Psoas muscle (tissue), 8 donors: ENCODE results near the gene UPK3BL1. TPM values are rescaled to one million over a fixed set of nuclear protein-coding genes. Genes with fewer than 3 reads are reported as not detected.
A peak's percentile ranks its signal among the peaks of the same experiment; 100 is the strongest.
"Not testable (repeated sequence)": the region's sequence is repeated elsewhere in the genome, so short reads cannot be mapped to it uniquely, and the experiment has no call there.

Experiments
- ATAC-seq, 4 donors: fragments of 200-7000 bp; cut with Tn5 transposase; one replicate each; pipeline ENCODE4 v1.9.1; 2020; ENCODE audit warnings: moderate library complexity in 3 of 4, mild to moderate bottlenecking in 2 of 4
- DNase-seq, 2 donors: peaks; one replicate each; pipeline ENCODE4 v3.0.0-alpha.2; 2020
- H3K27ac ChIP-seq: fragments of 200-600 bp; one replicate; pipeline ENCODE4 v1.8.0; 2022
- H3K27me3 ChIP-seq, 3 donors: fragments of 200-600 bp in 1 of 3; one replicate each; pipeline versions ENCODE4 v1.6.1 to v1.8.0; 2013 to 2022; ENCODE audit warnings: low read length in 2 of 3, mild to moderate bottlenecking in 2 of 3, moderate library complexity in 1 of 3; ENCODE audit not compliant: insufficient read depth in 3 of 3
- H3K36me3 ChIP-seq, 2 donors: fragments of 200-600 bp in 1 of 2; one replicate each; pipeline versions ENCODE4 v1.6.1 to v1.8.0; 2013 to 2022; ENCODE audit warnings: low read depth in 1 of 2, mild to moderate bottlenecking in 1 of 2, moderate library complexity in 1 of 2; ENCODE audit not compliant: insufficient read depth in 1 of 2
- H3K4me1 ChIP-seq: fragments of 200-600 bp; one replicate; pipeline ENCODE4 v1.8.0; 2022
- H3K4me3 ChIP-seq: fragments of 200-600 bp; one replicate; pipeline ENCODE4 v1.8.0; 2022; ENCODE audit warnings: mild to moderate bottlenecking
- H3K9me3 ChIP-seq: fragments of 200-600 bp; one replicate; pipeline ENCODE4 v1.8.0; 2022
- WGBS, 3 donors: extraction: QIAGEN DNeasy Blood & Tissue Kit; methylation state at CpG; one replicate each; pipeline versions ENCODE4 v1.1.6 to v1.1.7; 2013; 5-methylcytosine and 5-hydroxymethylcytosine counted together
- intact Hi-C, 2 donors: fragments of 100-400 bp; cut with DNase I; formaldehyde crosslinking; loops; one replicate each; pipeline versions ENCODE4 v1.11.0 to v1.14.2; 2022
- polyA plus RNA-seq, 3 donors: library from polyadenylated mRNA; stranded (reverse); fragments of 200-250 nt; gene quantifications; one replicate each; pipeline ENCODE4 v1.2.3, GENCODE V29; 2013
- total RNA-seq, 4 donors: library from RNA; stranded (reverse); fragmentation: NEBNext Ultra II Directional in 2 of 4; extraction: Animal tissue kit (Norgen Biotek cat#: 25700) in 2 of 4; gene quantifications; one replicate each; pipeline versions ENCODE4 v1.2.1 to v1.2.4, GENCODE V29; 2021 to 2023
- donor health status: healthy with polysubstance abuse.
- donor health status: DM: no; HTN: no; CAD: no; lungs with moderate emphysema.
- donor health status: Bipolar disorder and iron deficiency.
- donor health status: healthy.
- donor health status: DM: yes; HTN: yes; CAD: no.
- donor health status: DM: no; HTN: no; CAD: no.
- donor health status: DM: no; HTN: no; CAD: no.
- donor health status: DM: yes; HTN: yes; CAD: no.

Gene UPK3BL1
- total and polyA plus RNA-seq, 7 donors = 1.9 to 18.3 (median 8.0) TPM

GRCh38 chr7:102667523-102667922, 24.9 kb upstream of the UPK3BL1 start:
- H3K27me3 ChIP-seq, H3K4me1 ChIP-seq, DNase-seq, intact Hi-C loops, H3K9me3 ChIP-seq, H3K27ac ChIP-seq, H3K4me3 ChIP-seq, H3K36me3 ChIP-seq: not testable (repeated sequence)
- ATAC-seq = peak in 2 of 4 donors; percentile 25 to 51
- WGBS, 3 donors = 66 to 95% (median 77%) methylated on average over 7 to 8 of the region's 14 CpGs

GRCh38 chr7:102666850-102667249, 24.3 kb upstream of the UPK3BL1 start:
- WGBS, 3 donors = no CpG with 5 or more reads among the region's 16 CpGs
- H3K9me3 ChIP-seq, ATAC-seq, intact Hi-C loops, H3K27me3 ChIP-seq, DNase-seq, H3K4me1 ChIP-seq, H3K4me3 ChIP-seq, H3K27ac ChIP-seq, H3K36me3 ChIP-seq: not testable (repeated sequence)

- ATAC-seq = not testable (repeated sequence)
- WGBS, 3 donors = 78 to 89% (median 85%) methylated on average over 4 of the region's 11 CpGs
Measured at GRCh38 chr7:102664765-102665164, 22.2 kb upstream of the UPK3BL1 start.

GRCh38 chr7:102649924-102650323, 7.3 kb upstream of the UPK3BL1 start, which contains the start of gene SPDYE2B:
SPDYE2B (plus strand) TSS chr7:102650319; CDS start chr7:102652349, 2,030 bp downstream.
- H3K9me3 ChIP-seq, H3K4me3 ChIP-seq, H3K27me3 ChIP-seq, DNase-seq, H3K27ac ChIP-seq, intact Hi-C loops, H3K4me1 ChIP-seq, H3K36me3 ChIP-seq: not testable (repeated sequence)
- peak; percentile 17 to 46 (median 27) for ATAC-seq
- WGBS, 3 donors = no CpG with 5 or more reads among the region's 4 CpGs

More at GRCh38 chr7:102664765-102665164, 22.2 kb upstream of the UPK3BL1 start:
- DNase-seq, H3K36me3 ChIP-seq, intact Hi-C loops, H3K27ac ChIP-seq, H3K27me3 ChIP-seq, H3K9me3 ChIP-seq, H3K4me1 ChIP-seq, H3K4me3 ChIP-seq: not testable (repeated sequence)

GRCh38 chr7:102647813-102648212, 5.2 kb upstream of the UPK3BL1 start:
- 95 to 98% (median 97%) methylated on average over 5 of the region's 7 CpGs for WGBS, 3 donors
- ATAC-seq = peak in 1 of 4 donors; percentile 33

GRCh38 chr7:102643404-102643803, 813 bp upstream of the UPK3BL1 start:
- H3K27me3 ChIP-seq, DNase-seq, ATAC-seq, H3K9me3 ChIP-seq, intact Hi-C loops, H3K4me3 ChIP-seq, H3K4me1 ChIP-seq, H3K27ac ChIP-seq, H3K36me3 ChIP-seq: not testable (repeated sequence)
- no CpG with 5 or more reads among the region's 1 CpG for WGBS, 3 donors

More at GRCh38 chr7:102647813-102648212, 5.2 kb upstream of the UPK3BL1 start:
- H3K9me3 ChIP-seq, H3K4me3 ChIP-seq, intact Hi-C loops, H3K4me1 ChIP-seq, H3K36me3 ChIP-seq, H3K27ac ChIP-seq, H3K27me3 ChIP-seq: not testable (repeated sequence)
- peak in 1 of 2 donors; percentile 47 for DNase-seq

- DNase-seq = peak; percentile 7 to 41
- peak; percentile 11 to 39 (median 18) for ATAC-seq
- 92 to 96% (median 94%) methylated on average over 6 to 8 of the region's 11 CpGs for WGBS, 3 donors
- intact Hi-C loops, H3K27ac ChIP-seq, H3K4me1 ChIP-seq, H3K4me3 ChIP-seq, H3K9me3 ChIP-seq, H3K27me3 ChIP-seq, H3K36me3 ChIP-seq: not testable (repeated sequence)
Measured at GRCh38 chr7:102638848-102639247, 3.7 kb downstream of the UPK3BL1 start.

GRCh38 chr7:102636956-102637355, 5.6 kb downstream of the UPK3BL1 start:
- H3K36me3 ChIP-seq, intact Hi-C loops, H3K4me1 ChIP-seq, H3K9me3 ChIP-seq, H3K27me3 ChIP-seq, ATAC-seq, H3K27ac ChIP-seq, H3K4me3 ChIP-seq: not testable (repeated sequence)
- WGBS, 3 donors = 91 to 93% (median 92%) methylated on average over 7 to 9 of the region's 13 CpGs
- peak in 1 of 2 donors; percentile 14 for DNase-seq

- H3K4me3 ChIP-seq, H3K27ac ChIP-seq, DNase-seq, H3K9me3 ChIP-seq, H3K27me3 ChIP-seq, intact Hi-C loops, H3K4me1 ChIP-seq, H3K36me3 ChIP-seq: not testable (repeated sequence)
- WGBS, 3 donors = 84 to 91% methylated on average over 3 of the region's 5 CpGs; no CpG with 5 or more reads in 1 of the 3 donors
- ATAC-seq = peak in 3 of 4 donors; percentile 6 to 22 (median 14)
Measured at GRCh38 chr7:102635354-102635753, 7.2 kb downstream of the UPK3BL1 start.

- H3K4me1 ChIP-seq, H3K9me3 ChIP-seq, DNase-seq, ATAC-seq, intact Hi-C loops, H3K27ac ChIP-seq, H3K36me3 ChIP-seq, H3K27me3 ChIP-seq, H3K4me3 ChIP-seq: not testable (repeated sequence)
- WGBS, 3 donors = 82 to 90% (median 82%) methylated on average over 2 of the region's 6 CpGs
Measured at GRCh38 chr7:102634299-102634698, 8.3 kb downstream of the UPK3BL1 start.

- H3K27me3 ChIP-seq, intact Hi-C loops, ATAC-seq, H3K27ac ChIP-seq, H3K4me1 ChIP-seq, H3K9me3 ChIP-seq, H3K4me3 ChIP-seq, H3K36me3 ChIP-seq: not testable (repeated sequence)
- peak in 1 of 2 donors; percentile 9 for DNase-seq
- 75 to 86% (median 79%) methylated on average over 4 to 7 of the region's 9 CpGs for WGBS, 3 donors
Measured at GRCh38 chr7:102630622-102631021, 12.0 kb downstream of the UPK3BL1 start.
